Uterus (tissue), 2 donors: ENCODE results near the gene SCNN1B.

Experiments
- CTCF ChIP-seq, 4 experiments: fragments of 200-600 bp in 2 of 4; fragments of 450-650 bp in 2 of 4; sonication (generic) in 2 of 4; IDR thresholded peaks; one replicate each; pipeline ENCODE4 v1.5.1; 2016 to 2019; ENCODE audit warnings: antibody characterized with exemption in 4 of 4, mild to moderate bottlenecking in 2 of 4, moderate library complexity in 1 of 4
- POLR2A ChIP-seq, 2 donors: fragments of 450-650 bp; IDR thresholded peaks; one replicate each; pipeline ENCODE4 v1.6.1; 2016; ENCODE audit warnings: antibody characterized with exemption in 2 of 2, mild to moderate bottlenecking in 1 of 2, moderate library complexity in 1 of 2

DNA sequence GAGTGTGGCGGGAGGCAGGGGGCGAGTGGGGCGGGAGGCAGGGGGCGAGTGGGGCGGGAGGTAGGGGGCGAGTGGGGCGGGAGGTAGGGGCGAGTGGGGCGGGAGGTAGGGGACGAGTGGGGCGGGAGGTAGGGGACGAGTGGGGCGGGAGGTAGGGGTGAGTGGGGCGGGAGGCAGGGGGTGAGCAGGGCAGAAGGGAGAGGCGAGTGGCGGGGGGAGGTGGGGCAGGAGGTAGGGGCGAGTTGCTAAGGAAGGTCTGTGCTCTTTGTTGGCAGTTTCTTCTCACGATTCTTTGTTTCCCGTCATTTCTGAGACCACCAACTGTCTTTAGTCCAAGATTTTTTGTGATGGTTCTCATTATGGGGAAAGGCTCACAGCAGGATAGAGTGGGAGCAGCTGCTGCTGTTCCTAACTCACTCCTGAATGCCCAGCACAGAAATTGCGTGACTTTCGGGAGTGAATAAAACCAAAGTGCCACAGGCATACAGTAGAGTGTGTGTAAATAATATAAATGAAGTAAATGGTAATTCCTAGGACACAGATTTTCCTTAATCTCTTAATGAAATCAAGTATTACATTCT lies 106.2 kb downstream of the SCNN1B start:
- TF ChIP-seq CTCF (IDR thresholded peaks at IDR 0.05) (no peak), POLR2A (IDR thresholded peaks at IDR 0.05) (no peak)
